Activated naive CD8-positive, alpha-beta T cell treated with anti-CD3 and anti-CD28 coated beads for 36 hours (primary cell): ENCODE data around the gene HHATL. TPM values are rescaled to one million over a fixed set of nuclear protein-coding genes. Genes with fewer than 3 reads are reported as not detected.

Experiments used
- DNase-seq: peaks from one replicate; pipeline ENCODE4 v3.0.0; 2021
- H3K27ac Mint-ChIP-seq: one replicate; pipeline ENCODE4 v1.8.0; 2022; ENCODE audit warnings: mild to moderate bottlenecking, moderate library complexity, mixed read lengths
- H3K27me3 Mint-ChIP-seq: one replicate; pipeline ENCODE4 v1.8.0; 2022; ENCODE audit warnings: mild to moderate bottlenecking, mixed read lengths
- H3K36me3 Mint-ChIP-seq: one replicate; pipeline ENCODE4 v1.8.0; 2021; ENCODE audit warnings: mild to moderate bottlenecking, mixed read lengths
- H3K4me1 Mint-ChIP-seq: one replicate; pipeline ENCODE4 v1.8.0; 2021; ENCODE audit warnings: mixed read lengths
- H3K4me3 Mint-ChIP-seq: one replicate; pipeline ENCODE4 v1.8.0; 2022; ENCODE audit warnings: mild to moderate bottlenecking, moderate library complexity, mixed read lengths
- H3K9me3 Mint-ChIP-seq: one replicate; pipeline ENCODE4 v1.8.0; 2022; ENCODE audit warnings: mixed read lengths
- total RNA-seq, 2 experiments: library from RNA; stranded (reverse); gene quantifications; one replicate each; pipeline ENCODE4 v1.2.3, GENCODE V29; 2021

Gene HHATL
- total RNA-seq, 2 experiments from 2014 or later = not detected

GRCh38 chr3:42675909-42676308 lies 26.7 kb downstream of the HHATL start:
- no peaks in the 10 kb centered on the region for H3K36me3 Mint-ChIP-seq
- no peaks in the 10 kb centered on the region for H3K4me1 Mint-ChIP-seq
- peaks cover 20% of the 10 kb centered on the region for H3K9me3 Mint-ChIP-seq
- no peak overlapping the region for H3K27ac Mint-ChIP-seq
- DNase-seq = no peak
- H3K4me3 Mint-ChIP-seq = no peak overlapping the region
- no peaks in the 10 kb centered on the region for H3K27me3 Mint-ChIP-seq

- Mint-ChIP-seq H3K4me1 (no peaks in the 10 kb centered on the region), H3K27me3 (no peaks in the 10 kb centered on the region), H3K36me3 (no peaks in the 10 kb centered on the region), H3K9me3 (peaks cover 20% of the 10 kb centered on the region), H3K4me3 (no peak overlapping the region), H3K27ac (no peak overlapping the region)
- no peak for DNase-seq
These were observed 28.5 kb downstream of the HHATL start for GRCh38 chr3:42674146-42674545.

GRCh38 chr3:42673082-42673481 lies 29.5 kb downstream of the HHATL start:
- no peak overlapping the region for H3K4me3 Mint-ChIP-seq
- H3K36me3 Mint-ChIP-seq = no peaks in the 10 kb centered on the region
- peaks cover 12% of the 10 kb centered on the region for H3K9me3 Mint-ChIP-seq
- H3K4me1 Mint-ChIP-seq = no peaks in the 10 kb centered on the region
- no peaks in the 10 kb centered on the region for H3K27me3 Mint-ChIP-seq
- no peak for DNase-seq
- H3K27ac Mint-ChIP-seq = no peak overlapping the region

- Mint-ChIP-seq H3K9me3 (peaks cover 9% of the 10 kb centered on the region), H3K27ac (no peak overlapping the region), H3K4me1 (no peaks in the 10 kb centered on the region), H3K36me3 (no peaks in the 10 kb centered on the region), H3K27me3 (no peaks in the 10 kb centered on the region), H3K4me3 (no peak overlapping the region)
- no peak for DNase-seq
These were observed 30.1 kb downstream of the HHATL start for GRCh38 chr3:42672515-42672914.

- no peak overlapping the region for H3K27ac Mint-ChIP-seq
- H3K36me3 Mint-ChIP-seq = no peaks in the 10 kb centered on the region
- no peak for DNase-seq
- no peaks in the 10 kb centered on the region for H3K9me3 Mint-ChIP-seq
- H3K4me3 Mint-ChIP-seq = no peak overlapping the region
- no peaks in the 10 kb centered on the region for H3K27me3 Mint-ChIP-seq
- H3K4me1 Mint-ChIP-seq = no peaks in the 10 kb centered on the region
These were observed 31.9 kb downstream of the HHATL start for GRCh38 chr3:42670670-42671069.

GRCh38 chr3:42670051-42670576 lies 32.5 kb downstream of the HHATL start:
- Mint-ChIP-seq H3K36me3 (no peaks in the 10 kb centered on the region), H3K4me1 (no peaks in the 10 kb centered on the region), H3K9me3 (no peaks in the 10 kb centered on the region), H3K27me3 (no peaks in the 10 kb centered on the region), H3K4me3 (no peak overlapping the region), H3K27ac (no peak overlapping the region)
- no peak for DNase-seq

- Mint-ChIP-seq H3K4me1 (no peaks in the 10 kb centered on the region), H3K27ac (no peak overlapping the region), H3K27me3 (no peaks in the 10 kb centered on the region), H3K9me3 (no peaks in the 10 kb centered on the region), H3K4me3 (no peak overlapping the region), H3K36me3 (no peaks in the 10 kb centered on the region)
- DNase-seq = no peak
These were observed 33.8 kb downstream of the HHATL start for GRCh38 chr3:42668793-42669217.

GRCh38 chr3:42668413-42668760 lies 34.2 kb downstream of the HHATL start:
- Mint-ChIP-seq H3K9me3 (no peaks in the 10 kb centered on the region), H3K4me1 (no peaks in the 10 kb centered on the region), H3K27me3 (no peaks in the 10 kb centered on the region), H3K27ac (no peak overlapping the region), H3K36me3 (no peaks in the 10 kb centered on the region), H3K4me3 (no peak overlapping the region)
- no peak for DNase-seq

GRCh38 chr3:42667523-42668412 lies 34.8 kb downstream of the HHATL start:
- no peaks in the 10 kb centered on the region for H3K9me3 Mint-ChIP-seq
- H3K27ac Mint-ChIP-seq = no peak overlapping the region
- H3K36me3 Mint-ChIP-seq = no peaks in the 10 kb centered on the region
- no peaks in the 10 kb centered on the region for H3K4me1 Mint-ChIP-seq
- no peaks in the 10 kb centered on the region for H3K27me3 Mint-ChIP-seq
- DNase-seq = no peak
- H3K4me3 Mint-ChIP-seq = no peak overlapping the region

- Mint-ChIP-seq H3K27ac (peak overlapping the region; percentile 25), H3K9me3 (no peaks in the 10 kb centered on the region)
- no peak for DNase-seq
These were observed 35.5 kb downstream of the HHATL start for GRCh38 chr3:42667096-42667522.

GRCh38 chr3:42666577-42666998 lies 36.0 kb downstream of the HHATL start:
- Mint-ChIP-seq H3K9me3 (no peaks in the 10 kb centered on the region), H3K4me1 (no peaks in the 10 kb centered on the region), H3K36me3 (no peaks in the 10 kb centered on the region), H3K27me3 (no peaks in the 10 kb centered on the region), H3K27ac (peak overlapping the region; percentile 25), H3K4me3 (no peak overlapping the region)
- no peak for DNase-seq

More at GRCh38 chr3:42667096-42667522, 35.5 kb downstream of the HHATL start:
- Mint-ChIP-seq H3K27me3 (no peaks in the 10 kb centered on the region), H3K36me3 (no peaks in the 10 kb centered on the region), H3K4me1 (no peaks in the 10 kb centered on the region), H3K4me3 (no peak overlapping the region)

GRCh38 chr3:42666022-42666421 lies 36.6 kb downstream of the HHATL start:
- no peaks in the 10 kb centered on the region for H3K4me1 Mint-ChIP-seq
- H3K27me3 Mint-ChIP-seq = no peaks in the 10 kb centered on the region
- DNase-seq = no peak
- H3K9me3 Mint-ChIP-seq = no peaks in the 10 kb centered on the region
- H3K4me3 Mint-ChIP-seq = no peak overlapping the region
- H3K36me3 Mint-ChIP-seq = no peaks in the 10 kb centered on the region
- no peak overlapping the region for H3K27ac Mint-ChIP-seq

GRCh38 chr3:42665050-42665878 lies 37.3 kb downstream of the HHATL start:
- Mint-ChIP-seq H3K4me1 (no peaks in the 10 kb centered on the region), H3K27me3 (no peaks in the 10 kb centered on the region), H3K27ac (no peak overlapping the region), H3K9me3 (no peaks in the 10 kb centered on the region), H3K4me3 (no peak overlapping the region), H3K36me3 (no peaks in the 10 kb centered on the region)
- DNase-seq = no peak

GRCh38 chr3:42664438-42664803 lies 38.2 kb downstream of the HHATL start:
- H3K4me1 Mint-ChIP-seq = no peaks in the 10 kb centered on the region
- no peak for DNase-seq
- no peaks in the 10 kb centered on the region for H3K9me3 Mint-ChIP-seq
- H3K36me3 Mint-ChIP-seq = no peaks in the 10 kb centered on the region
- no peak overlapping the region for H3K4me3 Mint-ChIP-seq
- no peak overlapping the region for H3K27ac Mint-ChIP-seq
- no peaks in the 10 kb centered on the region for H3K27me3 Mint-ChIP-seq
